Neural progenitor cell (in vitro differentiated cells): ENCODE data around the gene NAALADL1.

ENCODE experiments used
- CTCF ChIP-seq: fragments of 200-600 bp; sonication (generic); IDR thresholded peaks from 2 replicates; pipeline ENCODE4 v1.5.1; 2017; ENCODE audit warnings: antibody characterized with exemption, mild to moderate bottlenecking
- EZH2 ChIP-seq: fragments of 200-600 bp; sonication (generic); IDR thresholded peaks from 2 replicates; pipeline ENCODE4 v1.6.1; 2017; ENCODE audit warnings: antibody characterized with exemption, mild to moderate bottlenecking, moderate library complexity
- EZH2phosphoT487 ChIP-seq: fragments of 200-600 bp; sonication (generic); IDR thresholded peaks from 2 replicates; pipeline ENCODE4 v1.6.1; 2017; ENCODE audit warnings: antibody characterized with exemption

GRCh38 chr11:65087827-65088226 lies 29.5 kb upstream of the NAALADL1 start:
- TF ChIP-seq EZH2phosphoT487 (no peak), CTCF (no peak), EZH2 (no peak)
